GM12874 (cell line): ENCODE results near the gene PPP2R2C.

ENCODE experiments used
- TF ChIP-seq, protein P1 (sequence below): IDR thresholded peaks from 2 replicates; pipeline ENCODE4 v1.5.1; 2011; ENCODE audit warnings: low read depth, mild to moderate bottlenecking, control low read depth, low read length, moderate library complexity; ENCODE audit not compliant: insufficient read depth

PPP2R2C gene

DNA sequence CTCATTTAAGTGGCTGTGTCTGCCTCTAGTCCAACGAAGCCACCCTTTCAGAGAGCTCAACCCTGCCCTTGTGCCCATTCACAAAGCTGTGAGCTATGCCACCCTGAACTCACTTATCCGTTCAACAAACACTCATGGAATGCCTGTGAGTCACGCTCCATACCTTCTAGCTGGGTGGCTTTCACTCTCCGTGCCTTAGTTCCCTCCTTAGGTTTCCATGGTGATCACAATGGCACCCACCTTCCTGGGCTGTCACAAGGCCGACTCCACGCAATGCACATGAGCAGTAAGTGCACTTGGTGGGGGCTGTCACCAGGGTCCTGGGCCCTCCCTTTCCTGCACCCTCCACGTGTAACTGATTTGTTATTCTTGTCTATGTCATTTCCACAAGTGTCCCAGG lies 37.2 kb upstream of the PPP2R2C start:
- TF ChIP-seq, protein P1, sequence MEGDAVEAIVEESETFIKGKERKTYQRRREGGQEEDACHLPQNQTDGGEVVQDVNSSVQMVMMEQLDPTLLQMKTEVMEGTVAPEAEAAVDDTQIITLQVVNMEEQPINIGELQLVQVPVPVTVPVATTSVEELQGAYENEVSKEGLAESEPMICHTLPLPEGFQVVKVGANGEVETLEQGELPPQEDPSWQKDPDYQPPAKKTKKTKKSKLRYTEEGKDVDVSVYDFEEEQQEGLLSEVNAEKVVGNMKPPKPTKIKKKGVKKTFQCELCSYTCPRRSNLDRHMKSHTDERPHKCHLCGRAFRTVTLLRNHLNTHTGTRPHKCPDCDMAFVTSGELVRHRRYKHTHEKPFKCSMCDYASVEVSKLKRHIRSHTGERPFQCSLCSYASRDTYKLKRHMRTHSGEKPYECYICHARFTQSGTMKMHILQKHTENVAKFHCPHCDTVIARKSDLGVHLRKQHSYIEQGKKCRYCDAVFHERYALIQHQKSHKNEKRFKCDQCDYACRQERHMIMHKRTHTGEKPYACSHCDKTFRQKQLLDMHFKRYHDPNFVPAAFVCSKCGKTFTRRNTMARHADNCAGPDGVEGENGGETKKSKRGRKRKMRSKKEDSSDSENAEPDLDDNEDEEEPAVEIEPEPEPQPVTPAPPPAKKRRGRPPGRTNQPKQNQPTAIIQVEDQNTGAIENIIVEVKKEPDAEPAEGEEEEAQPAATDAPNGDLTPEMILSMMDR: no peak

DNA sequence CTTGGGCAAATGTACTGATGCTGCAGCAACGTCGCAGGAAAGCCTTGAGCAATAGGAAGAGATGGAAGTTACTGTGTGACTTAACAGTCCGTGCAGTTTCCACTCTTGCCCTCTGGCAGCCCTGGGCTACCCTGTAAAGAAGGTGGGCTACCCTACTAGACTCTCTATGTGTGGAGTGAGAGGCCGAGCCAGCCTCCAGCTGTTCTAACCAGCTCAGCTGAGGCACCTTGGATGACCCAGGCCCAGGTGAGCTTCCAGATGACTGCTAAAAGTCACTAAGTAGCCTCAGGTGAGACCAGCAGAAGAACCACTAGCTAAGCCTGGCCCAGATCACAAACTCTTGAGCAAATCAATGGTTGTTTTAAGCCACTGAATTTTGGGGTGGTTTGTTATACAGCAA lies 34.9 kb upstream of the PPP2R2C start:
- TF ChIP-seq, protein P1: no peak

DNA sequence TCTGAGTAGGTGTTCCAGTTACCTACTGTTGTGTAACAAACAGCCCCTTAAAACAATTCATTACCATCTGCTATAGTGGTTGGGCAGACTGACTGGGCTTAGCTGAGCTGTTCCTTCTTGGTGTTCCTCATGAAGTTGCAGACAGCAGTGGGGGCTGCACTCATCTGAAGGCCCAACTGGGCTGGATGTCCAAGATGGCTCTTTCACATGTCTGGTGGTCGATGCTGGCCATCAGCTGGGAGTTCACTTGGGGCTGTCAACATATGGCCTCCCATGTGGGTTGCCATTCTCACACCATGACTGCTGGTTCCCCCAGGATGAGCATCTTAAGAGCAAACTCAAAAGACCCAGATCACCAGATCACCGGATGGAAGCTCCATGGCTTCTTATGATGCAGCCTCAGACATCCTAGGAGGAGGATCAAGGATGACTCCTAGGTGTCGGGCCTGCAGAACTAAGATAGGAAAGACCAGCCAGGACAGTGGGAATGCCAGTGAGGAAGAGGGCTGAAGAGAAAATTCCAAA lies 34.3 kb upstream of the PPP2R2C start:
- TF ChIP-seq, protein P1: no peak

DNA sequence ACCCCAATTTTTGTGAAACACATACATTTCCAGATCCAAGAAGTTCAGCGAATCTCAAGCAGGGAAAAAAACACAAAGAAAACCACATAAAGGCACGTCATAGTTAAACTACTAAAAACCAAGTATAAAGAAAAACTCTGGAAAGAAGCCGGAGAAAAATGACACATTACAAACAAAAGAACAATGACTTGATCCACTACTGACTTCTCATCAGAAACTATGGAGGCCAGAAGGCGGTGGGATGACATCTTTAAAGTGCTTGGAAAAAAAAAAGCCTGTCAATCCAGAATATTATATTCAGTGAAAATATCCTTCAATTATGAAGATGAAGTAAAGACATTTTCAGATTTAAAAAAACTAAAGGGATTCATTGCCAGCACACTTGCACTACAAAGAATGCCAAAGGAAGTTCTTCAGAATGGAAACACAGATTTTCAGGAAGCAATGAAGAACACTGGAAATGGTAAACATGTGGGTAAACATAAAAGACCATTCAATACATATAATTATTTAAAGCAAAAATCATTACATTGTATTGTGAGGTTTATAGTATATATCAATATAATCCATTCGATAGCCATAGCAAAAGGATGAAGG lies 32.6 kb upstream of the PPP2R2C start:
- TF ChIP-seq, protein P1: no peak

DNA sequence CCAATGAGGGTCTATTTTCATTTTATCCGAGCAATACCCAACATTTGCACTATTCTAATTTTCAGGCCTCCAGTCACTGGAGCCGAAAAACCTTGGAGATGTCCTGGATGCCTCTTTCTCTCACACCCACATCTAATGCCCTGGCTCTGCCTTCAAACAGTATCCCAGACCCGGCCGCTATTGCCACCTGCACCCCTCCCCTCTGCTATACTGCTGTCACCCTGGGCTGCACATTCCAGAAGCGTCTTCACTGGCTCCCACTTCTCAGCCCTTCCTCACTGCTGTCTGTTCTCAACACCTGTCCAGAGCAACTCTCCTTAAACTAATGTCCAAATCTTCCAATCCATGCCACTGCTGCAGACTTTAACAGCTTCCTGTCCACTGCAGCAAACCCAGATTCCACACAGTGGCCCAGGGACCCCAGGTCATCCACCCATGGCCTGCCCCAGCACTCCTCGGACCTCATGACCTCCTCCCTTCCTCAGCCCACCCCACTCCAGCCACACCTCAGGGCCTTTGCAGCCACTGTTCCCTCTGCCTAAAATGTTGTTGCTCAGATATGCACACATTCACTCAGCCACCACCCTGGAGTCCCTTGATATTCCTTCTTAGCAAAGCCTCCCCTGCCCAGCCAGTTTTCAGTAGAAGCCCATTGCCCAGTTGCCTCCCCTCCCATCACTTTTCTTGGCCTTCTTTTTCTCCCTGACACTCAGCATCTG lies 30.5 kb upstream of the PPP2R2C start:
- TF ChIP-seq, protein P1: no peak

DNA sequence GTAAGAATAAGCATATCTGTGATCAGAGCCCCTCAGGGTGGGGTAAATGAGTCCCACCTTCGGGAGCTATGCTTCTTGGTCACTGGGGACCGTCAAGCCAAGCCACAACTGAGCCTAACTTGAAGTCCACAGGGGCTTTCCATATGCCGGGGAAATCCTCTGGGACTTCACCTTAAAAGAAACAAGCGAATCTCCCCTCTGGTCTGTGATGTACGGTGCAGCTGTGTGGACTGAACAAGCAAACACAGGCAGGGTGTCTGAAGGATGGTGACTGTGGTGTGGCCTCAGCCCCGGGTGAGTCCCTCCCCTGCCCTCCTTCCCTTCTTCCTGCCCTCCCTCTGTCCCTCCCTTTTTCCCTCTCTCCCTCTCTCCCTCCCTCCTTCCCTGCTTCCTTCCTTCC lies 29.7 kb upstream of the PPP2R2C start:
- TF ChIP-seq, protein P1: no peak

DNA sequence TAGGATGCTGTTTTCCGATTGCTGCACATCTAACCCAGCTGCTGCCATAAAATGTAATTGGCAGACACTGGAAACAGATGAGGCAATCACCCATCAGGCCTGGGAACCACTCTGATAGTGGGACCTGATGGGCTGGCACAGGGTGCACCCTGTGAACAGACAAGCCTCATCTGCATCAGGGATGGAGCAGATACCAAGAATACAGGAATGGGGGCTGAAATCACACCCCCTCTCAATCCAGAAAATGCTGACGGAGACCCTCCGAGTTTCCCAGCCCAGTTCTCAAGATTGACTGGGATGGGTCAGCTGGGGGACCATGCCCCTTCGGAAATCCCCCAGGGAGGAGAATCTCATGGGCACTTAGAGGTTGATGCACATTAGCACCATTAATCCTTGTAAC lies 28.8 kb upstream of the PPP2R2C start:
- TF ChIP-seq, protein P1: no peak
